GM12878 (cell line): Measurements from ENCODE around the gene FKBP8. TPM values are rescaled to one million over a fixed set of nuclear protein-coding genes. Genes with fewer than 3 reads are reported as not detected.

Experiments used
- ATAC-seq: fragments of 200-7000 bp; cut with Tn5 transposase; 3 replicates; pipeline ENCODE4 v1.9.1; 2020; ENCODE audit warnings: mild to moderate bottlenecking, moderate library complexity
- BruUV-seq: library from RNA; stranded (reverse); fragments of 400-500 nt; replicated peaks from 2 replicates; lab custom pipeline; 2021; lab: Mats Ljungman, UMichigan
- CTCF ChIA-PET: fragments of 300-600 bp; sonication (Branson Sonifier 250); formaldehyde crosslinking; extraction: SDS; loops from one replicate; lab custom pipeline; 2021; ENCODE audit warnings: inconsistent platforms; lab: Yijun Ruan, JAX
- POLR2A ChIA-PET: fragments of 350-600 bp; formaldehyde crosslinking; extraction: SDS; loops from one replicate; lab custom pipeline; 2021; ENCODE audit warnings: inconsistent platforms; lab: Charles Lee
- RAD21 ChIA-PET: fragments of 300-600 bp; sonication (Branson Sonifier 250); formaldehyde crosslinking; loops from one replicate; lab custom pipeline; 2023; ENCODE audit warnings: antibody characterized with exemption; ENCODE audit not compliant: unreplicated experiment; lab: Charles Lee
- SMC1A ChIA-PET: fragments of 300-600 bp; sonication (Branson Sonifier 250); formaldehyde crosslinking; loops from one replicate; lab custom pipeline; 2023; ENCODE audit not compliant: unreplicated experiment, uncharacterized antibody; lab: Charles Lee
- DNase-seq: peaks from one replicate; pipeline ENCODE4 v3.0.0-alpha.2; 2011; ENCODE audit warnings: low read depth, low spot score
- FAIRE-seq: peaks from 3 replicates; lab custom pipeline; 2011; peaks lifted over from hg19 to GRCh38; lab: Jason Lieb, UNC
- H2AFZ ChIP-seq: 2 replicates; pipeline ENCODE4 v1.6.0; 2011; ENCODE audit warnings: low read depth, low read length, control low read depth; ENCODE audit not compliant: control insufficient read depth
- H3K27ac ChIP-seq: 2 replicates; pipeline ENCODE4 v1.5.1; 2011; ENCODE audit warnings: control low read depth; ENCODE audit not compliant: control insufficient read depth, insufficient read depth
- H3K27me3 ChIP-seq, 2 experiments: replicated peaks in 1 of 2; 2 replicates each; pipeline versions ENCODE4 v1.6.0 to v1.6.1; 2011; ENCODE audit warnings: low read length in 1 of 2; ENCODE audit not compliant: control insufficient read depth in 2 of 2, insufficient read depth in 2 of 2
- H3K36me3 ChIP-seq, 2 experiments: 2 replicates each; pipeline ENCODE4 v1.5.1; 2011; ENCODE audit warnings: low read length in 1 of 2; ENCODE audit not compliant: control insufficient read depth in 2 of 2, insufficient read depth in 2 of 2
- H3K4me1 ChIP-seq: 2 replicates; pipeline ENCODE4 v1.6.1; 2011; ENCODE audit warnings: mild to moderate bottlenecking, low read length, moderate library complexity, mixed read lengths; ENCODE audit not compliant: control insufficient read depth, insufficient read depth
- H3K4me2 ChIP-seq: 2 replicates; pipeline ENCODE4 v1.6.0; 2011; ENCODE audit warnings: control low read depth; ENCODE audit not compliant: control insufficient read depth, insufficient read depth
- H3K4me3 ChIP-seq: fragments of 200-600 bp; sonication (generic); 2 replicates; pipeline ENCODE4 v1.5.1; 2016
- H3K79me2 ChIP-seq: 2 replicates; pipeline ENCODE4 v1.6.0; 2011; ENCODE audit warnings: low read length; ENCODE audit not compliant: control insufficient read depth, insufficient read depth
- H3K9ac ChIP-seq: 2 replicates; pipeline ENCODE4 v1.8.0; 2011; ENCODE audit warnings: low read length, control low read depth, mixed read lengths; ENCODE audit not compliant: control insufficient read depth, insufficient read depth
- H3K9me3 ChIP-seq: replicated peaks from 3 replicates; pipeline ENCODE4 v1.5.1; 2011; ENCODE audit warnings: mild to moderate bottlenecking, low read length; ENCODE audit not compliant: control insufficient read depth, insufficient read depth
- H4K20me1 ChIP-seq: 2 replicates; pipeline ENCODE4 v1.6.0; 2011; ENCODE audit not compliant: control insufficient read depth, insufficient read depth
- ATF3 ChIP-seq: IDR thresholded peaks from 2 replicates; pipeline ENCODE4 v1.6.1; 2011; ENCODE audit warnings: low read depth, mild to moderate bottlenecking, low read length, moderate library complexity, borderline replicate concordance; ENCODE audit errors: extremely low read depth
- BCL11A ChIP-seq: IDR thresholded peaks from 2 replicates; pipeline ENCODE4 v1.6.1; 2011; ENCODE audit warnings: low read depth, low read length
- CREB1 ChIP-seq: IDR thresholded peaks from 2 replicates; pipeline ENCODE4 v1.6.1; 2012; ENCODE audit warnings: low read depth, mild to moderate bottlenecking, inconsistent platforms
- CREM ChIP-seq: IDR thresholded peaks from 2 replicates; pipeline ENCODE4 v1.6.1; 2014; ENCODE audit warnings: antibody characterized with exemption, low read depth
- HDGF ChIP-seq: fragments of 450-650 bp; IDR thresholded peaks from 2 replicates; pipeline ENCODE4 v1.6.1; 2016; ENCODE audit warnings: antibody characterized with exemption
- IKZF1 ChIP-seq: fragments of 450-650 bp; conservative IDR thresholded peaks from 2 replicates; pipeline ENCODE4 v1.6.1; 2017; ENCODE audit warnings: antibody characterized with exemption, mild to moderate bottlenecking
- IKZF2 ChIP-seq, 2 experiments: fragments of 450-650 bp; IDR thresholded peaks; 2 replicates each; pipeline ENCODE4 v1.6.1; 2017; ENCODE audit warnings: mild to moderate bottlenecking in 2 of 2, moderate library complexity in 2 of 2
- LARP7 ChIP-seq: fragments of 450-650 bp; IDR thresholded peaks from 2 replicates; pipeline ENCODE4 v1.6.1; 2017; ENCODE audit warnings: mild to moderate bottlenecking
- MEF2B ChIP-seq: fragments of 450-650 bp; IDR thresholded peaks from 2 replicates; pipeline ENCODE4 v1.6.1; 2018; ENCODE audit warnings: mild to moderate bottlenecking, moderate library complexity; ENCODE audit not compliant: partially characterized antibody, poor library complexity, severe bottlenecking
- MYC ChIP-seq: IDR thresholded peaks from 2 replicates; pipeline ENCODE4 v1.6.1; 2011; ENCODE audit warnings: mild to moderate bottlenecking, low read length, moderate library complexity, inconsistent platforms; ENCODE audit not compliant: insufficient read depth, insufficient replicate concordance, insufficient read length, severe bottlenecking
- NR2C1 ChIP-seq: fragments of 450-650 bp; IDR thresholded peaks from 2 replicates; pipeline ENCODE4 v1.6.1; 2017; ENCODE audit warnings: antibody characterized with exemption, mild to moderate bottlenecking, moderate library complexity
- POLR2A ChIP-seq: IDR thresholded peaks from 2 replicates; pipeline ENCODE4 v1.6.1; 2011; ENCODE audit warnings: low read depth, mild to moderate bottlenecking, low read length
- SREBF2 ChIP-seq: IDR thresholded peaks from 2 replicates; pipeline ENCODE4 v1.6.1; 2012; ENCODE audit warnings: mild to moderate bottlenecking, low read length
- TAF1 ChIP-seq: IDR thresholded peaks from 2 replicates; pipeline ENCODE4 v1.6.1; 2011; ENCODE audit warnings: mild to moderate bottlenecking, low read depth, low read length, borderline replicate concordance
- YY1 ChIP-seq: IDR thresholded peaks from 2 replicates; pipeline ENCODE4 v1.6.1; 2011; ENCODE audit warnings: low read depth, mild to moderate bottlenecking, low read length
- ZNF622 ChIP-seq: fragments of 450-650 bp; IDR thresholded peaks from 2 replicates; pipeline ENCODE4 v1.6.1; 2017; ENCODE audit warnings: mild to moderate bottlenecking, inconsistent platforms
- WGBS: methylation state at CpG from one replicate; pipeline ENCODE4 v1.1.6; 2016; ENCODE audit warnings: low lambda C conversion rate; ENCODE audit not compliant: insufficient replicate concordance, insufficient coverage; ENCODE audit errors: missing lambda C conversion rate; 5-methylcytosine and 5-hydroxymethylcytosine counted together
- in situ Hi-C: fragments of 300-500 bp; cut with MboI; formaldehyde crosslinking; loops from 9 replicates; pipeline ENCODE4 v1.14.3; 2018; ENCODE audit warnings: mixed read lengths
- intact Hi-C: fragments of 100-400 bp; cut with micrococcal nuclease; formaldehyde crosslinking; loops from one replicate; pipeline ENCODE4 v1.14.2; 2022; ENCODE audit not compliant: unreplicated experiment
- polyA plus RNA-seq, 11 experiments: library from polyadenylated mRNA; depleted of rRNA in 4 of 11; unstranded in 6 of 11; stranded (reverse) in 5 of 11; fragments of >200 nt; fragmentation: Nextera tagmentation in 4 of 11; fragmentation: Illumina TruSeq in 1 of 11; extraction: Ambion mirVana in 4 of 11; extraction: Trizol in 1 of 11; gene quantifications; 1 replicate in 1 of 11; 2 replicates in 10 of 11; pipeline versions ENCODE4 v1.2.1 to v1.2.3, GENCODE V29; 2011 to 2016; ENCODE audit warnings: inconsistent platforms in 2 of 11, missing spikeins in 2 of 11, low read depth in 1 of 11
- total RNA-seq, 4 experiments: library from RNA; depleted of rRNA in 3 of 4; stranded (reverse); fragments of >200 nt in 3 of 4; fragmentation: Illumina TruSeq in 1 of 4; extraction: Trizol in 1 of 4; gene quantifications; 2 replicates each; pipeline versions ENCODE4 v1.2.1 to v1.2.3, GENCODE V29; 2013 to 2021

The FKBP8 gene
- total and polyA plus RNA-seq, 10 of the 15 experiments (the other 5 are each of a cell fraction or from before 2014, with no cell fraction given), result 0.13 to 205 (median 95.4) TPM

DNA sequence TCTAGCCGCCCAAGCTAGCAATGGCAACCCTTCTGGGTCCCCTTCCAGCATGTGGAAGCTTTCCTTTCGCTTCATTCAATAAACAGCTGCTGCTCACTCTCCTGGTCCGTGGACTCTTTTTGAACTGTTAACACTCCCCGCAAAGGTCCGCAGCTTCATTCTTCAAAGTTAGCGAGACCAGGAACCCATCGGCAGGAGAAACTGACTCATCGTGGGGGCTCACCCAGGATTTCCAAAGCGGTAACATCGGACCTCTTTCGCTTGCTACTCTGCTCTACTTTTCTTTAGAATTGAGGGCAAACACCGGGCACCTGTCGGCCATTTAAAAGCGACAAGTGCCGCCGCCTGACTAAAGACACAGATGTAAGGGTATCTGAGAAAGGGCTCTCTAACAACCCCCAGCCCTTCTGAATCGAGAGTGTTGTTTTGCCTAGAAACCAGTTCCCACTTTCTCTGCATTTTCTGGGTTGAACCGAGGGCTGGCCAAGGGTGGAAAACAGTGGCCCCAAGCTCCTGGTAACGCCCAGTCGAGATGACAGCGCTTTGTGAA is 34.1 kb upstream of the FKBP8 start:
- DNase-seq (no peak), ATAC-seq (no peak), FAIRE-seq (no peak)
- Histone ChIP-seq H3K4me3 (no peak overlapping the region), H3K27ac (no peak overlapping the region), H2AFZ (no peak overlapping the region), H3K9me3 (no peaks in the 10 kb centered on the region), H3K79me2 (peaks cover 13% of the 10 kb centered on the region), H3K4me2 (no peak overlapping the region), H4K20me1 (peaks cover 8% of the 10 kb centered on the region; the same call in 1 of the 2 replicates), H3K4me1 (peaks cover 11% of the 10 kb centered on the region; the same call in 1 of the 2 replicates), H3K9ac (no peak overlapping the region), H3K36me3 (peaks cover 11 to 21% of the 10 kb centered on the region in 2 experiments; a peak in 3 of 4 replicates), H3K27me3 (no peaks in the 10 kb centered on the region)
- BruUV-seq, result no TSS peak
- intact Hi-C loops, result no loop called here
- TF ChIP-seq POLR2A, result peak; percentile 42; the same call in 1 of the 2 replicates
- no peak for TF ChIP-seq NR2C1
- ChIA-PET RAD21 (no interaction called here), CTCF (interaction anchor here (1.5 kb wide), 1 partner anchor 9 kb away, joined by 4 read pairs; no protein-coding TSS in a partner anchor), SMC1A (interaction anchor here (1.5 kb wide), 1 partner anchor 8 kb away, joined by 5 read pairs; no protein-coding TSS in a partner anchor), POLR2A (interaction anchor here (1.5 kb wide), 1 partner anchor 20 kb away, joined by 3 read pairs; the partner anchor contains the start of gene KXD1)
- WGBS, result 94% methylated on average over 21 of the region's 21 CpGs
- in situ Hi-C loops, result no loop called here

GRCh38 chr19:18576383-18576782 is 33.0 kb upstream of the FKBP8 start:
- Histone ChIP-seq H2AFZ (no peak overlapping the region), H4K20me1 (peaks cover 8% of the 10 kb centered on the region; the same call in 1 of the 2 replicates), H3K9ac (no peak overlapping the region), H3K27ac (no peak overlapping the region), H3K4me3 (no peak overlapping the region), H3K9me3 (no peaks in the 10 kb centered on the region), H3K4me1 (peaks cover 11% of the 10 kb centered on the region; the same call in 1 of the 2 replicates), H3K36me3 (peaks cover 11 to 21% of the 10 kb centered on the region in 2 experiments; a peak in 3 of 4 replicates), H3K4me2 (no peak overlapping the region)
- RAD21 ChIA-PET, result no interaction called here
- CTCF ChIA-PET, result interaction anchor here (1.2 to 1.5 kb wide), 2 partner anchors 10 to 12 kb away, joined by 3 to 4 read pairs; no protein-coding TSS in a partner anchor
- ATAC-seq (no peak), DNase-seq (no peak), FAIRE-seq (no peak)
- intact Hi-C loops (no loop called here), in situ Hi-C loops (no loop called here)
- BruUV-seq, result no TSS peak
- POLR2A ChIA-PET, result interaction anchor here (1.5 kb wide), 2 partner anchors 10 to 19 kb away, joined by 3 read pairs; partner anchors contain the start of gene KXD1
- TF ChIP-seq IKZF2 (IDR thresholded peaks at IDR 0.05) (no peak), SREBF2 (no peak), ZNF622 (no peak), CREM (no peak), LARP7 (no peak), CREB1 (no peak), BCL11A (no peak), MEF2B (no peak), MYC (no peak), HDGF (no peak), ATF3 (no peak), IKZF1 (no peak), YY1 (no peak), TAF1 (no peak)
- TF ChIP-seq, all 136 proteins: peak for 0
- peaks cover 21% of the 10 kb centered on the region for H3K79me2 ChIP-seq
- SMC1A ChIA-PET, result interaction anchor here (1.1 to 1.5 kb wide), 2 partner anchors 10 to 13 kb away, joined by 3 to 5 read pairs; partner anchors contain the start of gene REX1BD
- 95% methylated on average over 4 of the region's 8 CpGs for WGBS
- H3K27me3 ChIP-seq, result no peaks in the 10 kb centered on the region
